Ovary (tissue), 3 donors: ENCODE data around the gene KIF4B.

Experiments used
- EP300 ChIP-seq: sonication (generic); formaldehyde crosslinking; IDR thresholded peaks from one replicate; pipeline ENCODE4 v1.6.1; 2017; ENCODE audit warnings: antibody characterized with exemption
- POLR2A ChIP-seq: fragments of 450-650 bp; IDR thresholded peaks from one replicate; pipeline ENCODE4 v1.6.1; 2017; ENCODE audit warnings: antibody characterized with exemption, mild to moderate bottlenecking, moderate library complexity
- TF ChIP-seq, protein P1 (sequence below), 3 donors: fragments of 450-650 bp in 2 of 3; fragments of 200-600 bp in 1 of 3; IDR thresholded peaks; one replicate each; pipeline versions ENCODE4 v1.5.1 to v1.8.0; 2016 to 2022; ENCODE audit warnings: antibody characterized with exemption in 3 of 3, mild to moderate bottlenecking in 1 of 3
- donor health status: DM: no; HTN: no; CAD: no.

GRCh38 chr5:155004138-155004744, 9.3 kb upstream of the KIF4B start:
- TF ChIP-seq, protein P1, sequence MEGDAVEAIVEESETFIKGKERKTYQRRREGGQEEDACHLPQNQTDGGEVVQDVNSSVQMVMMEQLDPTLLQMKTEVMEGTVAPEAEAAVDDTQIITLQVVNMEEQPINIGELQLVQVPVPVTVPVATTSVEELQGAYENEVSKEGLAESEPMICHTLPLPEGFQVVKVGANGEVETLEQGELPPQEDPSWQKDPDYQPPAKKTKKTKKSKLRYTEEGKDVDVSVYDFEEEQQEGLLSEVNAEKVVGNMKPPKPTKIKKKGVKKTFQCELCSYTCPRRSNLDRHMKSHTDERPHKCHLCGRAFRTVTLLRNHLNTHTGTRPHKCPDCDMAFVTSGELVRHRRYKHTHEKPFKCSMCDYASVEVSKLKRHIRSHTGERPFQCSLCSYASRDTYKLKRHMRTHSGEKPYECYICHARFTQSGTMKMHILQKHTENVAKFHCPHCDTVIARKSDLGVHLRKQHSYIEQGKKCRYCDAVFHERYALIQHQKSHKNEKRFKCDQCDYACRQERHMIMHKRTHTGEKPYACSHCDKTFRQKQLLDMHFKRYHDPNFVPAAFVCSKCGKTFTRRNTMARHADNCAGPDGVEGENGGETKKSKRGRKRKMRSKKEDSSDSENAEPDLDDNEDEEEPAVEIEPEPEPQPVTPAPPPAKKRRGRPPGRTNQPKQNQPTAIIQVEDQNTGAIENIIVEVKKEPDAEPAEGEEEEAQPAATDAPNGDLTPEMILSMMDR (IDR thresholded peaks at IDR 0.05) = no peak
- no peak for TF ChIP-seq POLR2A
- no peak for TF ChIP-seq EP300
